Activated CD4-positive, CD25-positive, alpha-beta regulatory T cell (primary cell): ENCODE data around the gene IFNL3.

Source experiments
- DNase-seq, 4 experiments: peaks; one replicate each; lab custom pipeline; 2025; lab: John Stamatoyannopoulos, UW

The IFNL3 gene

GRCh38 chr19:39193803-39194202 is 51.0 kb downstream of the IFNL3 start:
- no peak for DNase-seq
